DOHH2 (cell line): ENCODE data around the gene SEMA3D.

ENCODE experiments used
- EZH2phosphoT487 ChIP-seq: fragments of 200-600 bp; sonication (generic); IDR thresholded peaks from 2 replicates; pipeline ENCODE4 v1.6.1; 2017; ENCODE audit warnings: borderline replicate concordance, mild to moderate bottlenecking, antibody characterized with exemption, low read length, moderate library complexity, mixed read lengths
- TF ChIP-seq, protein P1 (sequence below): fragments of 200-600 bp; sonication (generic); IDR thresholded peaks from one replicate; pipeline ENCODE4 v1.5.1; 2014; ENCODE audit warnings: antibody characterized with exemption, mild to moderate bottlenecking, low read depth, low read length; ENCODE audit not compliant: poor library complexity, severe bottlenecking

DNA sequence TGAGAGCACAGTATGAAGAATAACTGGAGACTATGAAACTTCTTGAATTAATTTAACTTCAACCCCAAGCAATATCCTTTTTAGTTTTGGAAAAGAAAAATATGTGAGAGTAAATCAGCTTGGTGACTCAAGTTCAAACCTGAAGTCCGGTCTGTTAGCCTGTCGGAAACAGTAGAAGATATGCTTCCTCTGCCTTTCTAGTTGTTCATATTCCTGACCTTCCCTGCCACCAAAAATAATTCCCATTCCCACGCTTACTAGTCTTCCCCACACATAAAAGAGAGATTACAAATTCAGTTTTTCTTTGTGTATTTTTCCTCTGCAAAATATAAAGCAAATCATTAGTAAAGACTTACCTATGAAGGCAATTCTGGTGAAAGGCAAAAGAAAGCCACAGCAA, 3.6 kb downstream of the SEMA3D start:
- TF ChIP-seq, protein P1, sequence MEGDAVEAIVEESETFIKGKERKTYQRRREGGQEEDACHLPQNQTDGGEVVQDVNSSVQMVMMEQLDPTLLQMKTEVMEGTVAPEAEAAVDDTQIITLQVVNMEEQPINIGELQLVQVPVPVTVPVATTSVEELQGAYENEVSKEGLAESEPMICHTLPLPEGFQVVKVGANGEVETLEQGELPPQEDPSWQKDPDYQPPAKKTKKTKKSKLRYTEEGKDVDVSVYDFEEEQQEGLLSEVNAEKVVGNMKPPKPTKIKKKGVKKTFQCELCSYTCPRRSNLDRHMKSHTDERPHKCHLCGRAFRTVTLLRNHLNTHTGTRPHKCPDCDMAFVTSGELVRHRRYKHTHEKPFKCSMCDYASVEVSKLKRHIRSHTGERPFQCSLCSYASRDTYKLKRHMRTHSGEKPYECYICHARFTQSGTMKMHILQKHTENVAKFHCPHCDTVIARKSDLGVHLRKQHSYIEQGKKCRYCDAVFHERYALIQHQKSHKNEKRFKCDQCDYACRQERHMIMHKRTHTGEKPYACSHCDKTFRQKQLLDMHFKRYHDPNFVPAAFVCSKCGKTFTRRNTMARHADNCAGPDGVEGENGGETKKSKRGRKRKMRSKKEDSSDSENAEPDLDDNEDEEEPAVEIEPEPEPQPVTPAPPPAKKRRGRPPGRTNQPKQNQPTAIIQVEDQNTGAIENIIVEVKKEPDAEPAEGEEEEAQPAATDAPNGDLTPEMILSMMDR = no peak
- no peak for TF ChIP-seq EZH2phosphoT487
